Measurements from ENCODE around the gene GID8. TPM values are rescaled to one million over a fixed set of nuclear protein-coding genes. Genes with fewer than 3 reads are reported as not detected.

The GID8 gene
- 10 to 100 TPM; 16.8 to 18.7 TPM for total RNA-seq

DNA sequence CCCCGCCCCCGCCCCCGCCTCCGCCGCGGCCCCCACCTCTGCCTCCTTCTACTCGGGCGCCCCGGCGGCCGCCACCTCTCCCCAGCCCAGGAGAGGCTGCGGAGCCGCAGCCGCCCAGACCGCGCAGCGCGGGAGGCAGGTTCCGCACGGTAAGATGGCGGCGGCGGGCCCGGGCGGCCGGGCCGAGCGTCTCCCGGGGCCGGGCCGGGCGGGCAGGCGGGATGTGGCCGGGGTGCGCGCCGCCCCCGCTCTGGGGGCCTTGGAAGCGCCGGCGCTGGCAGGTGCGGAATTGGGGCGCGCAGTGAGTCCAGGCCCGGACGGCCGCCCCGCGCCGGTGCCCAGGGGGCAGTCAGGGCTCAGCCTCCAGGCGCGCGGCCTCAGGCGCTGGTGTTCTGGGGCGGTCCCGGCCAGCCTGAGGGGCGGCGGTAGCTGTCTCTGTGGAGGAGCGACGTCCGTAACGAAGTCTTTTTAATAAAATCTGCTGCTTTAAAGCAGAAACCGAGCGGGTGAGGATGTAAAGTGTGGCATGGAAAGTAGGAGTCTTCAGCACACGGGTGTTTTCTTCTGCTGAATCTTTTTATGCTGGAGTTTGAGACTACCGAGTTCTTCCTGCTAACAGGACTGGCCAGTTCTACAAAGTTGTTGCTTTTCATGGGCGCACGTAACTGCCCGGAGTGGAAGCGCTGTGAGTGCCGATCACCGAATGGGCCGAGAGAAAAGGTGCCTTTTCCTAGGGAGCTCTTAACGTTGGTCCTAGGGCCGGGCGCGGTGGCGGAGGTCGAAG lies at the start of gene GID8:
GID8 (plus strand) TSS at position 43 of the 784 bp plus-strand sequence. CDS start 3,356 bp downstream, outside the sequence.
- Histone ChIP-seq H3K36me3 (peaks cover 14% of the 10 kb centered on the region), H3K9me3 (no peaks in the 10 kb centered on the region), H3K27ac (peak within 1 kb of the TSS; percentile 91 to 94), H3K4me1 (peaks cover 0 to 66% of the 10 kb centered on the region in 2 donors), H3K27me3 (no peaks in the 10 kb centered on the region), H3K4me3 (peak within 1 kb of the TSS; percentile 69 to 93)
- TF ChIP-seq CTCF (IDR thresholded peaks at IDR 0.05), result no peak
- DNase-seq (ENCODE audit: low spot score), result no peak

- Histone ChIP-seq H3K9me3 (no peaks in the 10 kb centered on the region), H3K36me3 (peaks cover 55% of the 10 kb centered on the region), H3K4me3 (no peak overlapping the region), H3K4me1 (peaks cover 0 to 11% of the 10 kb centered on the region in 2 donors), H3K27ac (no peak overlapping the region), H3K27me3 (no peaks in the 10 kb centered on the region)
- no peak for DNase-seq (ENCODE audit: low spot score)
- no peak for TF ChIP-seq CTCF (IDR thresholded peaks at IDR 0.05)
Observed at GRCh38 chr20:62888406-62888805, 49.5 kb upstream of the GID8 start.

DNA sequence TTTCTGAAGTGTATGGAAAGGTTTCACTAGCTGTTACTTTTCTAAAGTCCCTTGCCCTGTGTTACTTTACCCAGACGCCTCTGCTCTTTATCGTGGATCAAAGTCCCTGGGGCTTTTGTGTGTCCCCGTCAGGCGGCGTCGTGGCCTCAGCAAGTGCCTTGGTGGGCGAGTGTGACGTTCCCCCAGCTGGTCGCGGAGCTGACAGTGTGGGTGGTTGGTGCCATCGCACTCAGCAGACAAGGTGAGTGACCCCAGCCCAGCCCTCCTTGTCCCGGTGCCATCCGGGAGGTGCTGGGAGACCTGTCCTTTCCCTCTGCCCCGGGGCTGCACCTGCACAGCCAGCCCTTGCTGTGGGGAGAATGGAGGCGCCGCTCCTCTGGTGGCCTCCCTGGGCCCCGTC lies 49.0 kb upstream of the GID8 start:
- H3K27me3 ChIP-seq, result no peaks in the 10 kb centered on the region
- H3K36me3 ChIP-seq, result peaks cover 60% of the 10 kb centered on the region
- H3K4me1 ChIP-seq, result peaks cover 0 to 11% of the 10 kb centered on the region in 2 donors
- no peaks in the 10 kb centered on the region for H3K9me3 ChIP-seq
- H3K27ac ChIP-seq, result no peak overlapping the region
- no peak for DNase-seq (ENCODE audit: low spot score)
- TF ChIP-seq CTCF (IDR thresholded peaks at IDR 0.05), result no peak
- no peak overlapping the region for H3K4me3 ChIP-seq

DNA sequence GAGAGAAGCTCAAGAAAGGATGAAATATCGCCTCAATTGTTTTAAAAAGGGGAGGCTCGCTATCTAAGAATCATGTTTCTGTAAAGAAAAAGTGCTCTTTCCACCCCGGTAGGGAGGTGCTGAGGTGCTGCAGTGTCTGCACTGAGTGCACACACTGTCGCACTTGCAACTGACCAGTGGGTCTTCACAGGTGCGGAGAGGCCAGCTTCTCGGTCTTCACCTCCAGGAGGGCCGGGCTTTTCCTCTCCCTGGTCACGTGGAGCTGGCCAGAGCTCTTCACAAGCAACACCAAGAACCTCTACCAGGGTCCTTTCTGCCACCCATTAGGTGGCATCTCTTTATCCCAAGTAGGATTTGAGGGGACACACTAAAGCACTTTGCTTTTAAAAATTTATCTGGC lies 48.5 kb upstream of the GID8 start:
- peaks cover 65% of the 10 kb centered on the region for H3K36me3 ChIP-seq
- no peak for TF ChIP-seq CTCF (IDR thresholded peaks at IDR 0.05)
- DNase-seq (ENCODE audit: low spot score), result no peak
- H3K27me3 ChIP-seq, result no peaks in the 10 kb centered on the region
- H3K9me3 ChIP-seq, result no peaks in the 10 kb centered on the region
- H3K4me1 ChIP-seq, result peaks cover 0 to 11% of the 10 kb centered on the region in 2 donors
- H3K4me3 ChIP-seq, result no peak overlapping the region
- H3K27ac ChIP-seq, result no peak overlapping the region

DNA sequence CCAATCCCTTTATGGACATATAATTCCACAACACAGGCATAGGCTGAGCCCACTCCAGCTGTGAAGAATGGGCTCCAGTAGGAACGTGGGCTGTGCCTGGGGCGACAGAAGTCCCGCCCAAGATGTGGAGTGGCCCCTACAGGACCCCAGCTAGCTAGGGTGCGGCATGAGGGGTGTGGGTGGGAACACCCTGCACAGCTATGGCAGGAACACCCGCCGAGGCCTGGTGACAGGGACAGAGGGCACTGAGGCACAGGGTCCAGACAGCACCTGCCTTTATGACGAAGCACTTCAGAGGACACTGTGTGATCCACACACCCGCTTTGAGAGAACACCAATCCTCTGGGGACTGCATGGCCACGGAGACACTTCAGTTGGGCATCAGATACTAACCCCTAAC lies 48.1 kb upstream of the GID8 start:
- Histone ChIP-seq H3K9me3 (no peaks in the 10 kb centered on the region), H3K27ac (no peak overlapping the region), H3K4me3 (no peak overlapping the region), H3K36me3 (peaks cover 70% of the 10 kb centered on the region), H3K27me3 (no peaks in the 10 kb centered on the region), H3K4me1 (peaks cover 0 to 11% of the 10 kb centered on the region in 2 donors)
- TF ChIP-seq CTCF (IDR thresholded peaks at IDR 0.05), result no peak
- no peak for DNase-seq (ENCODE audit: low spot score)
